Measurements from ENCODE around the gene IRX2.
A peak's percentile ranks its signal among the peaks of the same experiment; 100 is the strongest.

The IRX2 gene

GRCh38 chr5:2721385-2722138 is 29.9 kb downstream of the IRX2 start:
- Histone ChIP-seq H3K4me3 (ENCODE audit: severe bottlenecking) (no peak overlapping the region), H3K9me3 (ENCODE audit: severe bottlenecking) (no peaks in the 10 kb centered on the region), H3K27ac (ENCODE audit: poor library complexity, severe bottlenecking) (no peak overlapping the region), H3K4me1 (ENCODE audit: insufficient read depth, poor library complexity, severe bottlenecking) (no peaks in the 10 kb centered on the region), H3K27me3 (ENCODE audit: insufficient read depth, poor library complexity, severe bottlenecking) (peaks cover 11% of the 10 kb centered on the region), H3K36me3 (ENCODE audit: low read depth) (no peaks in the 10 kb centered on the region)
- ATAC-seq (ENCODE audit: low read depth) = no peak
- TF ChIP-seq CTCF (IDR thresholded peaks at IDR 0.05; ENCODE audit: poor library complexity, severe bottlenecking) = no peak
- no peak for DNase-seq (ENCODE audit: low spot score)

GRCh38 chr5:2719332-2719731 is 32.1 kb downstream of the IRX2 start:
- no peak for TF ChIP-seq CTCF (IDR thresholded peaks at IDR 0.05; ENCODE audit: poor library complexity, severe bottlenecking)
- H3K27ac ChIP-seq (ENCODE audit: poor library complexity, severe bottlenecking) = no peak overlapping the region
- DNase-seq (ENCODE audit: low spot score) = no peak
- H3K36me3 ChIP-seq (ENCODE audit: low read depth) = no peaks in the 10 kb centered on the region
- peaks cover 7% of the 10 kb centered on the region for H3K27me3 ChIP-seq (ENCODE audit: insufficient read depth, poor library complexity, severe bottlenecking)
- H3K4me3 ChIP-seq (ENCODE audit: severe bottlenecking) = no peak overlapping the region
- H3K9me3 ChIP-seq (ENCODE audit: severe bottlenecking) = no peaks in the 10 kb centered on the region
- H3K4me1 ChIP-seq (ENCODE audit: insufficient read depth, poor library complexity, severe bottlenecking) = no peaks in the 10 kb centered on the region
- no peak for ATAC-seq (ENCODE audit: low read depth)

- no peaks in the 10 kb centered on the region for H3K4me1 ChIP-seq (ENCODE audit: insufficient read depth, poor library complexity, severe bottlenecking)
- no peak overlapping the region for H3K27ac ChIP-seq (ENCODE audit: poor library complexity, severe bottlenecking)
- ATAC-seq (ENCODE audit: low read depth) (no peak), DNase-seq (ENCODE audit: low spot score) (no peak)
- no peaks in the 10 kb centered on the region for H3K36me3 ChIP-seq (ENCODE audit: low read depth)
- H3K27me3 ChIP-seq (ENCODE audit: insufficient read depth, poor library complexity, severe bottlenecking) = peaks cover 5% of the 10 kb centered on the region
- TF ChIP-seq CTCF (IDR thresholded peaks at IDR 0.05; ENCODE audit: poor library complexity, severe bottlenecking) = no peak
- H3K4me3 ChIP-seq (ENCODE audit: severe bottlenecking) = no peak overlapping the region
- H3K9me3 ChIP-seq (ENCODE audit: severe bottlenecking) = no peaks in the 10 kb centered on the region
Observed at GRCh38 chr5:2718115-2718514, 33.4 kb downstream of the IRX2 start.

GRCh38 chr5:2715856-2716255 is 35.6 kb downstream of the IRX2 start:
- Histone ChIP-seq H3K4me3 (ENCODE audit: severe bottlenecking) (no peak overlapping the region), H3K27ac (ENCODE audit: poor library complexity, severe bottlenecking) (no peak overlapping the region), H3K36me3 (ENCODE audit: low read depth) (no peaks in the 10 kb centered on the region), H3K4me1 (ENCODE audit: insufficient read depth, poor library complexity, severe bottlenecking) (no peaks in the 10 kb centered on the region), H3K27me3 (ENCODE audit: insufficient read depth, poor library complexity, severe bottlenecking) (no peaks in the 10 kb centered on the region), H3K9me3 (ENCODE audit: severe bottlenecking) (no peaks in the 10 kb centered on the region)
- ATAC-seq (ENCODE audit: low read depth) = no peak; the same call in 2 of the 3 replicates
- TF ChIP-seq CTCF (IDR thresholded peaks at IDR 0.05; ENCODE audit: poor library complexity, severe bottlenecking) = no peak
- DNase-seq (ENCODE audit: low spot score) = peak; percentile 29

GRCh38 chr5:2714805-2715204 is 36.7 kb downstream of the IRX2 start:
- Histone ChIP-seq H3K27me3 (ENCODE audit: insufficient read depth, poor library complexity, severe bottlenecking) (no peaks in the 10 kb centered on the region), H3K4me3 (ENCODE audit: severe bottlenecking) (no peak overlapping the region), H3K36me3 (ENCODE audit: low read depth) (no peaks in the 10 kb centered on the region), H3K9me3 (ENCODE audit: severe bottlenecking) (no peaks in the 10 kb centered on the region), H3K27ac (ENCODE audit: poor library complexity, severe bottlenecking) (no peak overlapping the region), H3K4me1 (ENCODE audit: insufficient read depth, poor library complexity, severe bottlenecking) (no peaks in the 10 kb centered on the region)
- no peak for TF ChIP-seq CTCF (IDR thresholded peaks at IDR 0.05; ENCODE audit: poor library complexity, severe bottlenecking)
- DNase-seq (ENCODE audit: low spot score) = peak; percentile 42
- ATAC-seq (ENCODE audit: low read depth) = no peak
